WTC11 (cell line): Measurements from ENCODE around the gene KCNH3. TPM values are rescaled to one million over a fixed set of nuclear protein-coding genes. Genes with fewer than 3 reads are reported as not detected.

Experiments
- ATAC-seq: fragments of 200-7000 bp; cut with Tn5 transposase; 2 replicates; pipeline ENCODE4 v1.10.0; 2021; ENCODE audit warnings: mild to moderate bottlenecking, moderate library complexity
- CTCF ChIA-PET: fragments of 300-600 bp; sonication (Branson Sonifier 250); formaldehyde crosslinking; loops from one replicate; lab custom pipeline; 2021; ENCODE audit warnings: antibody characterized with exemption; lab: Charles Lee
- POLR2A ChIA-PET: fragments of 350-600 bp; sonication (Branson Sonifier 250); formaldehyde crosslinking; loops from one replicate; lab custom pipeline; 2021; ENCODE audit warnings: antibody characterized with exemption; lab: Charles Lee
- DNase-seq: peaks from one replicate; pipeline ENCODE4 v3.0.0; 2021; ENCODE audit warnings: low spot score
- H3K27ac Mint-ChIP-seq: 2 replicates; pipeline ENCODE4 v1.8.0; 2021; ENCODE audit warnings: mixed read lengths
- H3K27me3 Mint-ChIP-seq: 2 replicates; pipeline ENCODE4 v1.8.0; 2021; ENCODE audit warnings: low read depth, mild to moderate bottlenecking, moderate library complexity, mixed read lengths
- H3K36me3 Mint-ChIP-seq: 2 replicates; pipeline ENCODE4 v1.8.0; 2021; ENCODE audit warnings: mixed read lengths
- H3K4me1 Mint-ChIP-seq: 2 replicates; pipeline ENCODE4 v1.8.0; 2022; ENCODE audit warnings: mixed read lengths
- H3K4me3 Mint-ChIP-seq: 2 replicates; pipeline ENCODE4 v1.8.0; 2021; ENCODE audit warnings: mild to moderate bottlenecking, moderate library complexity, mixed read lengths
- H3K9me3 Mint-ChIP-seq: 2 replicates; pipeline ENCODE4 v1.8.0; 2021; ENCODE audit warnings: mixed read lengths
- CREB1 ChIP-seq: sonication (generic); formaldehyde crosslinking; IDR thresholded peaks from 2 replicates; pipeline ENCODE4 v1.8.0; 2023; ENCODE audit warnings: mild to moderate bottlenecking, missing genetic modification reagents
- CREM ChIP-seq: sonication (generic); formaldehyde crosslinking; IDR thresholded peaks from 2 replicates; pipeline ENCODE4 v1.8.1; 2022; ENCODE audit warnings: mild to moderate bottlenecking, missing genetic modification reagents, moderate library complexity
- ESRRA ChIP-seq: sonication (generic); formaldehyde crosslinking; IDR thresholded peaks from 2 replicates; pipeline ENCODE4 v1.8.1; 2022; ENCODE audit warnings: mild to moderate bottlenecking, missing genetic modification reagents, borderline replicate concordance
- FOXP1 ChIP-seq: sonication (generic); formaldehyde crosslinking; IDR thresholded peaks from 2 replicates; pipeline ENCODE4 v1.8.0; 2022; ENCODE audit warnings: missing genetic modification reagents, mild to moderate bottlenecking, moderate library complexity, borderline replicate concordance
- GRHL2 ChIP-seq: fragments of 250-450 bp; sonication (Bioruptor Pico); IDR thresholded peaks from 2 replicates; pipeline ENCODE4 v1.8.0; 2022; ENCODE audit warnings: mild to moderate bottlenecking, moderate library complexity; ENCODE audit not compliant: insufficient replicate concordance, severe bottlenecking
- GTF2I ChIP-seq: fragments of 250-450 bp; sonication (Bioruptor Pico); conservative IDR thresholded peaks from 2 replicates; pipeline ENCODE4 v1.4.0; 2021; ENCODE audit warnings: mild to moderate bottlenecking
- HMGA2 ChIP-seq: fragments of 250-450 bp; sonication (Bioruptor Pico); IDR thresholded peaks from 2 replicates; pipeline ENCODE4 v1.4.0; 2021; ENCODE audit warnings: mild to moderate bottlenecking, moderate library complexity
- IRF2 ChIP-seq: sonication (generic); formaldehyde crosslinking; IDR thresholded peaks from 2 replicates; pipeline ENCODE4 v1.8.0; 2022; ENCODE audit warnings: low read depth, missing genetic modification reagents, borderline replicate concordance
- JAZF1 ChIP-seq: fragments of 250-450 bp; sonication (Bioruptor Pico); IDR thresholded peaks from 2 replicates; pipeline ENCODE4 v1.9.0; 2021; ENCODE audit warnings: moderate library complexity, mild to moderate bottlenecking, inconsistent platforms
- JUN ChIP-seq: sonication (generic); formaldehyde crosslinking; IDR thresholded peaks from 2 replicates; pipeline ENCODE4 v1.8.0; 2023; ENCODE audit warnings: mild to moderate bottlenecking, missing genetic modification reagents
- MYBL2 ChIP-seq: sonication (generic); formaldehyde crosslinking; IDR thresholded peaks from 2 replicates; pipeline ENCODE4 v1.8.1; 2023; ENCODE audit warnings: mild to moderate bottlenecking, moderate library complexity, missing genetic modification reagents
- NR1H2 ChIP-seq: sonication (generic); formaldehyde crosslinking; IDR thresholded peaks from 2 replicates; pipeline ENCODE4 v1.9.0; 2021; ENCODE audit warnings: mild to moderate bottlenecking, moderate library complexity, missing genetic modification reagents
- RELA ChIP-seq: sonication (generic); formaldehyde crosslinking; IDR thresholded peaks from 2 replicates; pipeline ENCODE4 v1.8.1; 2022; ENCODE audit warnings: missing genetic modification reagents, mild to moderate bottlenecking, borderline replicate concordance
- SMAD4 ChIP-seq: sonication (generic); formaldehyde crosslinking; IDR thresholded peaks from 2 replicates; pipeline ENCODE4 v1.8.0; 2022; ENCODE audit warnings: mild to moderate bottlenecking, missing genetic modification reagents
- TEAD1 ChIP-seq: sonication (generic); formaldehyde crosslinking; IDR thresholded peaks from 2 replicates; pipeline ENCODE4 v1.8.0; 2022; ENCODE audit warnings: mild to moderate bottlenecking, missing genetic modification reagents
- TEAD4 ChIP-seq: sonication (generic); formaldehyde crosslinking; IDR thresholded peaks from 2 replicates; pipeline ENCODE4 v1.8.0; 2022; ENCODE audit warnings: mild to moderate bottlenecking, missing genetic modification reagents
- ZNF232 ChIP-seq: sonication (generic); formaldehyde crosslinking; IDR thresholded peaks from 2 replicates; pipeline ENCODE4 v1.8.0; 2022; ENCODE audit warnings: mild to moderate bottlenecking, missing genetic modification reagents
- ZNF263 ChIP-seq: sonication (generic); formaldehyde crosslinking; IDR thresholded peaks from 2 replicates; pipeline ENCODE4 v1.8.1; 2022; ENCODE audit warnings: low read depth, mild to moderate bottlenecking, moderate library complexity, missing genetic modification reagents
- total RNA-seq: library from RNA; stranded (reverse); gene quantifications from 3 replicates; pipeline ENCODE4 v1.2.3, GENCODE V29; 2021
- TF ChIP-seq, protein P1 (sequence below): fragments of 250-450 bp; sonication (Bioruptor Pico); IDR thresholded peaks from 2 replicates; pipeline ENCODE4 v1.9.0; 2021; ENCODE audit warnings: mild to moderate bottlenecking
- TF ChIP-seq, protein P2 (sequence below): fragments of 200-600 bp; IDR thresholded peaks from 2 replicates; pipeline ENCODE4 v1.8.0; 2022; ENCODE audit warnings: antibody characterized with exemption
- TF ChIP-seq, protein P3 (sequence below): sonication (generic); formaldehyde crosslinking; IDR thresholded peaks from 2 replicates; pipeline ENCODE4 v1.8.1; 2023; ENCODE audit warnings: mild to moderate bottlenecking, missing genetic modification reagents
- TF ChIP-seq, protein P4 (sequence below): fragments of 250-450 bp; sonication (Bioruptor Pico); IDR thresholded peaks from 2 replicates; pipeline ENCODE4 v1.9.0; 2021; ENCODE audit warnings: mild to moderate bottlenecking, borderline replicate concordance
- TF ChIP-seq, protein P5 (sequence below): fragments of 250-450 bp; sonication (Bioruptor Pico); IDR thresholded peaks from 2 replicates; pipeline ENCODE4 v1.8.0; 2021; ENCODE audit warnings: mild to moderate bottlenecking

KCNH3 gene
- total RNA-seq, 1 experiment from 2014 or later = 0.44 TPM

DNA sequence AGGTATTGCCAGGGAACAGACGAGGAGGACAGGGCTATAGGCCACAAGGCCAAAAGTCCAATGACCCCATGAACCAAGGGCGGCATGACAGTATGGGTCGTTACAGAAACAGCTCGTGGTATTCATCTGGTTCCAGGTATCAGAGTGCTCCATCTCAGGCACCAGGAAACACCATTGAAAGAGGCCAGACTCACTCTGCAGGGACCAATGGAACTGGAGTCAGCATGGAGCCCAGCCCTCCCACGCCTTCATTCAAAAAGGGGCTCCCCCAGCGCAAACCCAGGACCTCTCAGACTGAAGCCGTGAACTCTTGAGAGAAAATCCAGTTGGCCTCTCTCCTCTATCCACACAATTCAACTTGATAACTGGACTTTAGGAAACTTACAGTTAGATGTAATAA lies 12.9 kb upstream of the KCNH3 start:
- H3K36me3 Mint-ChIP-seq = peaks cover 33% of the 10 kb centered on the region
- CTCF ChIA-PET = interaction anchor here (1.1 to 2.4 kb wide), 3 partner anchors 12 to 169 kb away, joined by 3 to 5 read pairs (median 3); no protein-coding TSS in a partner anchor
- H3K27me3 Mint-ChIP-seq = no peaks in the 10 kb centered on the region
- no peaks in the 10 kb centered on the region for H3K9me3 Mint-ChIP-seq
- no peak for DNase-seq
- no peak for ATAC-seq
- TF ChIP-seq NR1H2 (CRISPR knock-in tag) (no peak), ESRRA (CRISPR knock-in tag) (no peak), ZNF232 (CRISPR knock-in tag) (no peak), GTF2I (no peak), ZNF263 (CRISPR knock-in tag) (no peak), RELA (CRISPR knock-in tag) (no peak), HMGA2 (CRISPR knock-in tag) (no peak), TEAD4 (CRISPR knock-in tag) (no peak), GRHL2 (no peak), IRF2 (no peak), JAZF1 (CRISPR knock-in tag) (no peak), CREM (CRISPR knock-in tag) (no peak), JUN (CRISPR knock-in tag) (no peak), TEAD1 (no peak)
- TF ChIP-seq, protein P1, sequence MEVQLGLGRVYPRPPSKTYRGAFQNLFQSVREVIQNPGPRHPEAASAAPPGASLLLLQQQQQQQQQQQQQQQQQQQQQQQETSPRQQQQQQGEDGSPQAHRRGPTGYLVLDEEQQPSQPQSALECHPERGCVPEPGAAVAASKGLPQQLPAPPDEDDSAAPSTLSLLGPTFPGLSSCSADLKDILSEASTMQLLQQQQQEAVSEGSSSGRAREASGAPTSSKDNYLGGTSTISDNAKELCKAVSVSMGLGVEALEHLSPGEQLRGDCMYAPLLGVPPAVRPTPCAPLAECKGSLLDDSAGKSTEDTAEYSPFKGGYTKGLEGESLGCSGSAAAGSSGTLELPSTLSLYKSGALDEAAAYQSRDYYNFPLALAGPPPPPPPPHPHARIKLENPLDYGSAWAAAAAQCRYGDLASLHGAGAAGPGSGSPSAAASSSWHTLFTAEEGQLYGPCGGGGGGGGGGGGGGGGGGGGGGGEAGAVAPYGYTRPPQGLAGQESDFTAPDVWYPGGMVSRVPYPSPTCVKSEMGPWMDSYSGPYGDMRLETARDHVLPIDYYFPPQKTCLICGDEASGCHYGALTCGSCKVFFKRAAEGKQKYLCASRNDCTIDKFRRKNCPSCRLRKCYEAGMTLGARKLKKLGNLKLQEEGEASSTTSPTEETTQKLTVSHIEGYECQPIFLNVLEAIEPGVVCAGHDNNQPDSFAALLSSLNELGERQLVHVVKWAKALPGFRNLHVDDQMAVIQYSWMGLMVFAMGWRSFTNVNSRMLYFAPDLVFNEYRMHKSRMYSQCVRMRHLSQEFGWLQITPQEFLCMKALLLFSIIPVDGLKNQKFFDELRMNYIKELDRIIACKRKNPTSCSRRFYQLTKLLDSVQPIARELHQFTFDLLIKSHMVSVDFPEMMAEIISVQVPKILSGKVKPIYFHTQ (CRISPR knock-in tag) = no peak
- TF ChIP-seq, protein P2, sequence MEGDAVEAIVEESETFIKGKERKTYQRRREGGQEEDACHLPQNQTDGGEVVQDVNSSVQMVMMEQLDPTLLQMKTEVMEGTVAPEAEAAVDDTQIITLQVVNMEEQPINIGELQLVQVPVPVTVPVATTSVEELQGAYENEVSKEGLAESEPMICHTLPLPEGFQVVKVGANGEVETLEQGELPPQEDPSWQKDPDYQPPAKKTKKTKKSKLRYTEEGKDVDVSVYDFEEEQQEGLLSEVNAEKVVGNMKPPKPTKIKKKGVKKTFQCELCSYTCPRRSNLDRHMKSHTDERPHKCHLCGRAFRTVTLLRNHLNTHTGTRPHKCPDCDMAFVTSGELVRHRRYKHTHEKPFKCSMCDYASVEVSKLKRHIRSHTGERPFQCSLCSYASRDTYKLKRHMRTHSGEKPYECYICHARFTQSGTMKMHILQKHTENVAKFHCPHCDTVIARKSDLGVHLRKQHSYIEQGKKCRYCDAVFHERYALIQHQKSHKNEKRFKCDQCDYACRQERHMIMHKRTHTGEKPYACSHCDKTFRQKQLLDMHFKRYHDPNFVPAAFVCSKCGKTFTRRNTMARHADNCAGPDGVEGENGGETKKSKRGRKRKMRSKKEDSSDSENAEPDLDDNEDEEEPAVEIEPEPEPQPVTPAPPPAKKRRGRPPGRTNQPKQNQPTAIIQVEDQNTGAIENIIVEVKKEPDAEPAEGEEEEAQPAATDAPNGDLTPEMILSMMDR = no peak
- TF ChIP-seq, all 79 proteins: peak for 0
- Mint-ChIP-seq H3K4me1 (peaks cover 8% of the 10 kb centered on the region), H3K4me3 (no peak overlapping the region), H3K27ac (no peak overlapping the region)
- POLR2A ChIA-PET = no interaction called here

DNA sequence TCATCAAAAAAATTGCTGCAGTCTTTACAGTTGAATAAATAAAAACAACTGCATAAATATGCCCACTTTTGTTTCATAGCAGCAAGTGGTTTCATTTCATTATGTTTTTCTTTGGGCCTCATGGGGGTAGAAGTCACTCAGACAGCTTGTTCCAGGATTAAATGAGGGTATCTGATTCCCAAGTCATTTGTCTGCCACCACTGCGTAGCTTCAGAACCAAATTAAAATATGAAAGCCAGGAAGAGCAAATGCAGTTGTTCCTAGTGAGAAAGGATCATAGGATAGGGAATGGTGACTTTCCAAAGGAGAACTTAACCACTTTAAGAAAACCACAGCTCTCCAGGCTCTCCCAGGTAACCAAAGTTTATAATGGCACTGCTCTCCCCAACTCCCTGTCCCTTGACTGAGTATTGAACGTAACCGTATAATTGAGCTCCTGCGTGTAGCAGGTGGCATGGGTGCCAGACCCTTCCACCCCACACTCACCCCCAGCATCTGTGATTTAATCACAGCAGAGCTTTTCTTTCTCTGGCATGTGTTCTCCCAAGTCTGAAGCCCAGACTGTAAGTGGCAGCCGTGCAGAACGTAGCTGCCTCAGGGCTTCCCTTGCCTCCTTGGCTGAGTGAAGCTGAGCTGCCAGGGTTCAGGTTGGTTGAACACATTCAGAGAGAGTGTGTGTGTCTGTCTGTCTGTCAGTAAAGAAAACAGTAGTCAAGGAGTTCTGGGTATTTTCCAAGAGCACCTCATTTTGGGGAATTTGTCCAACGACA lies 11.3 kb upstream of the KCNH3 start:
- H3K36me3 Mint-ChIP-seq = peaks cover 26% of the 10 kb centered on the region
- DNase-seq (no peak), ATAC-seq (no peak)
- H3K4me1 Mint-ChIP-seq = peaks cover 8% of the 10 kb centered on the region
- no peaks in the 10 kb centered on the region for H3K9me3 Mint-ChIP-seq
- no peaks in the 10 kb centered on the region for H3K27me3 Mint-ChIP-seq
- ChIA-PET CTCF (interaction anchor here (0.6 to 2.4 kb wide), 12 partner anchors 10 to 230 kb away, joined by 3 to 25 read pairs (median 4); partner anchors contain the start of genes DNAJC22 and KCNH3), POLR2A (no interaction called here)
- H3K27ac Mint-ChIP-seq = peak overlapping the region; percentile 63; the same call in 1 of the 2 replicates
- no peak overlapping the region for H3K4me3 Mint-ChIP-seq
- TF ChIP-seq, protein P3, sequence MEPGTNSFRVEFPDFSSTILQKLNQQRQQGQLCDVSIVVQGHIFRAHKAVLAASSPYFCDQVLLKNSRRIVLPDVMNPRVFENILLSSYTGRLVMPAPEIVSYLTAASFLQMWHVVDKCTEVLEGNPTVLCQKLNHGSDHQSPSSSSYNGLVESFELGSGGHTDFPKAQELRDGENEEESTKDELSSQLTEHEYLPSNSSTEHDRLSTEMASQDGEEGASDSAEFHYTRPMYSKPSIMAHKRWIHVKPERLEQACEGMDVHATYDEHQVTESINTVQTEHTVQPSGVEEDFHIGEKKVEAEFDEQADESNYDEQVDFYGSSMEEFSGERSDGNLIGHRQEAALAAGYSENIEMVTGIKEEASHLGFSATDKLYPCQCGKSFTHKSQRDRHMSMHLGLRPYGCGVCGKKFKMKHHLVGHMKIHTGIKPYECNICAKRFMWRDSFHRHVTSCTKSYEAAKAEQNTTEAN (CRISPR knock-in tag) = no peak
- TF ChIP-seq, protein P4, sequence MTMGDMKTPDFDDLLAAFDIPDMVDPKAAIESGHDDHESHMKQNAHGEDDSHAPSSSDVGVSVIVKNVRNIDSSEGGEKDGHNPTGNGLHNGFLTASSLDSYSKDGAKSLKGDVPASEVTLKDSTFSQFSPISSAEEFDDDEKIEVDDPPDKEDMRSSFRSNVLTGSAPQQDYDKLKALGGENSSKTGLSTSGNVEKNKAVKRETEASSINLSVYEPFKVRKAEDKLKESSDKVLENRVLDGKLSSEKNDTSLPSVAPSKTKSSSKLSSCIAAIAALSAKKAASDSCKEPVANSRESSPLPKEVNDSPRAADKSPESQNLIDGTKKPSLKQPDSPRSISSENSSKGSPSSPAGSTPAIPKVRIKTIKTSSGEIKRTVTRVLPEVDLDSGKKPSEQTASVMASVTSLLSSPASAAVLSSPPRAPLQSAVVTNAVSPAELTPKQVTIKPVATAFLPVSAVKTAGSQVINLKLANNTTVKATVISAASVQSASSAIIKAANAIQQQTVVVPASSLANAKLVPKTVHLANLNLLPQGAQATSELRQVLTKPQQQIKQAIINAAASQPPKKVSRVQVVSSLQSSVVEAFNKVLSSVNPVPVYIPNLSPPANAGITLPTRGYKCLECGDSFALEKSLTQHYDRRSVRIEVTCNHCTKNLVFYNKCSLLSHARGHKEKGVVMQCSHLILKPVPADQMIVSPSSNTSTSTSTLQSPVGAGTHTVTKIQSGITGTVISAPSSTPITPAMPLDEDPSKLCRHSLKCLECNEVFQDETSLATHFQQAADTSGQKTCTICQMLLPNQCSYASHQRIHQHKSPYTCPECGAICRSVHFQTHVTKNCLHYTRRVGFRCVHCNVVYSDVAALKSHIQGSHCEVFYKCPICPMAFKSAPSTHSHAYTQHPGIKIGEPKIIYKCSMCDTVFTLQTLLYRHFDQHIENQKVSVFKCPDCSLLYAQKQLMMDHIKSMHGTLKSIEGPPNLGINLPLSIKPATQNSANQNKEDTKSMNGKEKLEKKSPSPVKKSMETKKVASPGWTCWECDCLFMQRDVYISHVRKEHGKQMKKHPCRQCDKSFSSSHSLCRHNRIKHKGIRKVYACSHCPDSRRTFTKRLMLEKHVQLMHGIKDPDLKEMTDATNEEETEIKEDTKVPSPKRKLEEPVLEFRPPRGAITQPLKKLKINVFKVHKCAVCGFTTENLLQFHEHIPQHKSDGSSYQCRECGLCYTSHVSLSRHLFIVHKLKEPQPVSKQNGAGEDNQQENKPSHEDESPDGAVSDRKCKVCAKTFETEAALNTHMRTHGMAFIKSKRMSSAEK (CRISPR knock-in tag) = no peak
- no peak for TF ChIP-seq CREB1 (CRISPR knock-in tag)
- TF ChIP-seq MYBL2 = no peak
- TF ChIP-seq FOXP1 (CRISPR knock-in tag) = no peak
- TF ChIP-seq SMAD4 = no peak
- TF ChIP-seq, protein P5, sequence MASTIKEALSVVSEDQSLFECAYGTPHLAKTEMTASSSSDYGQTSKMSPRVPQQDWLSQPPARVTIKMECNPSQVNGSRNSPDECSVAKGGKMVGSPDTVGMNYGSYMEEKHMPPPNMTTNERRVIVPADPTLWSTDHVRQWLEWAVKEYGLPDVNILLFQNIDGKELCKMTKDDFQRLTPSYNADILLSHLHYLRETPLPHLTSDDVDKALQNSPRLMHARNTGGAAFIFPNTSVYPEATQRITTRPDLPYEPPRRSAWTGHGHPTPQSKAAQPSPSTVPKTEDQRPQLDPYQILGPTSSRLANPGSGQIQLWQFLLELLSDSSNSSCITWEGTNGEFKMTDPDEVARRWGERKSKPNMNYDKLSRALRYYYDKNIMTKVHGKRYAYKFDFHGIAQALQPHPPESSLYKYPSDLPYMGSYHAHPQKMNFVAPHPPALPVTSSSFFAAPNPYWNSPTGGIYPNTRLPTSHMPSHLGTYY = no peak
- TF ChIP-seq GRHL2 = no peak
- TF ChIP-seq GTF2I = no peak
